Aorta (tissue), 5 donors: ENCODE data around the gene SEMA6B. TPM values are rescaled to one million over a fixed set of nuclear protein-coding genes. Genes with fewer than 3 reads are reported as not detected.

Source experiments
- ATAC-seq: fragments of 200-7000 bp; cut with Tn5 transposase; one replicate; pipeline ENCODE4 v1.9.1; 2022; ENCODE audit warnings: moderate library complexity; ENCODE audit not compliant: low FRiP score
- DNase-seq, 2 donors: peaks; one replicate each; pipeline ENCODE4 v3.0.0-alpha.2; 2020
- H3K27ac ChIP-seq, 2 donors: one replicate each; pipeline ENCODE4 v1.5.1; 2013; ENCODE audit warnings: low read length in 2 of 2, mild to moderate bottlenecking in 2 of 2, moderate library complexity in 2 of 2, control low read depth in 1 of 2, inconsistent platforms in 1 of 2, low read depth in 1 of 2
- H3K27me3 ChIP-seq, 2 donors: one replicate each; pipeline ENCODE4 v1.6.1; 2013; ENCODE audit warnings: control low read depth in 1 of 2, low read length in 1 of 2, mild to moderate bottlenecking in 1 of 2, moderate library complexity in 1 of 2; ENCODE audit not compliant: insufficient read depth in 2 of 2, control insufficient read depth in 1 of 2
- H3K36me3 ChIP-seq, 2 donors: one replicate each; pipeline ENCODE4 v1.6.1; 2013; ENCODE audit warnings: control low read depth in 1 of 2, low read length in 1 of 2, mild to moderate bottlenecking in 1 of 2; ENCODE audit not compliant: insufficient read depth in 2 of 2, control insufficient read depth in 1 of 2
- H3K4me1 ChIP-seq, 2 donors: one replicate each; pipeline ENCODE4 v1.6.1; 2013; ENCODE audit warnings: low read length in 2 of 2, control low read depth in 1 of 2, mild to moderate bottlenecking in 1 of 2, moderate library complexity in 1 of 2; ENCODE audit not compliant: insufficient read depth in 2 of 2, control insufficient read depth in 1 of 2
- H3K4me3 ChIP-seq, 2 donors: one replicate each; pipeline ENCODE4 v1.5.1; 2013; ENCODE audit warnings: low read length in 2 of 2, control low read depth in 1 of 2, mild to moderate bottlenecking in 1 of 2
- H3K9me3 ChIP-seq: one replicate; pipeline ENCODE4 v1.6.1; 2013; ENCODE audit warnings: mild to moderate bottlenecking, low read length; ENCODE audit not compliant: control insufficient read depth
- WGBS, 2 donors: extraction: QIAGEN DNeasy Blood & Tissue Kit; methylation state at CpG; one replicate each; pipeline ENCODE4 v1.1.7; 2013; 5-methylcytosine and 5-hydroxymethylcytosine counted together
- intact Hi-C, 2 donors: fragments of 100-400 bp; cut with DNase I; formaldehyde crosslinking; loops; one replicate each; pipeline versions ENCODE4 v1.14.2 to v1.15.0; 2022
- polyA plus RNA-seq, 2 donors: library from polyadenylated mRNA; stranded (reverse); fragments of 200-250 nt; gene quantifications; one replicate each; pipeline ENCODE4 v1.2.3, GENCODE V29; 2013
- total RNA-seq, 2 donors: library from RNA; stranded (reverse); fragmentation: NEBNext Ultra II Directional; extraction: Animal tissue kit (Norgen Biotek cat#: 25700); gene quantifications; one replicate each; pipeline ENCODE4 v1.2.1, GENCODE V29; 2021
- donor health status: healthy with polysubstance abuse.
- donor health status: Bipolar disorder and iron deficiency.
- donor health status: DM: no; HTN: no; CAD: no.
- donor health status: DM: no; HTN: no; CAD: no.
- donor health status: DM: yes; HTN: yes; CAD: no.

The SEMA6B gene
- total and polyA plus RNA-seq, 4 donors, result 0.43 to 32.0 (median 13.5) TPM

GRCh38 chr19:4584670-4585460 is 25.4 kb upstream of the SEMA6B start:
- Histone ChIP-seq H3K36me3 (no peaks in the 10 kb centered on the region), H3K27ac (no peak overlapping the region), H3K9me3 (no peaks in the 10 kb centered on the region), H3K4me3 (no peak overlapping the region), H3K27me3 (peaks cover 0 to 2% of the 10 kb centered on the region in 2 donors), H3K4me1 (no peaks in the 10 kb centered on the region)
- 7 to 9% methylated on average over 44 to 45 of the region's 45 CpGs for WGBS, 2 donors
- ATAC-seq (no peak), DNase-seq (no peak)
- intact Hi-C loops, result no loop called here

GRCh38 chr19:4583961-4584669 is 24.6 kb upstream of the SEMA6B start:
- H3K9me3 ChIP-seq, result no peaks in the 10 kb centered on the region
- WGBS, 2 donors, result 2 to 3% methylated on average over 46 to 49 of the region's 49 CpGs
- H3K27me3 ChIP-seq, result peaks cover 0 to 2% of the 10 kb centered on the region in 2 donors
- intact Hi-C loops, result no loop called here
- no peak overlapping the region for H3K27ac ChIP-seq
- H3K4me3 ChIP-seq, result no peak overlapping the region
- ATAC-seq, result peak; percentile 34
- H3K36me3 ChIP-seq, result no peaks in the 10 kb centered on the region
- H3K4me1 ChIP-seq, result no peaks in the 10 kb centered on the region
- DNase-seq, result no peak

DNA sequence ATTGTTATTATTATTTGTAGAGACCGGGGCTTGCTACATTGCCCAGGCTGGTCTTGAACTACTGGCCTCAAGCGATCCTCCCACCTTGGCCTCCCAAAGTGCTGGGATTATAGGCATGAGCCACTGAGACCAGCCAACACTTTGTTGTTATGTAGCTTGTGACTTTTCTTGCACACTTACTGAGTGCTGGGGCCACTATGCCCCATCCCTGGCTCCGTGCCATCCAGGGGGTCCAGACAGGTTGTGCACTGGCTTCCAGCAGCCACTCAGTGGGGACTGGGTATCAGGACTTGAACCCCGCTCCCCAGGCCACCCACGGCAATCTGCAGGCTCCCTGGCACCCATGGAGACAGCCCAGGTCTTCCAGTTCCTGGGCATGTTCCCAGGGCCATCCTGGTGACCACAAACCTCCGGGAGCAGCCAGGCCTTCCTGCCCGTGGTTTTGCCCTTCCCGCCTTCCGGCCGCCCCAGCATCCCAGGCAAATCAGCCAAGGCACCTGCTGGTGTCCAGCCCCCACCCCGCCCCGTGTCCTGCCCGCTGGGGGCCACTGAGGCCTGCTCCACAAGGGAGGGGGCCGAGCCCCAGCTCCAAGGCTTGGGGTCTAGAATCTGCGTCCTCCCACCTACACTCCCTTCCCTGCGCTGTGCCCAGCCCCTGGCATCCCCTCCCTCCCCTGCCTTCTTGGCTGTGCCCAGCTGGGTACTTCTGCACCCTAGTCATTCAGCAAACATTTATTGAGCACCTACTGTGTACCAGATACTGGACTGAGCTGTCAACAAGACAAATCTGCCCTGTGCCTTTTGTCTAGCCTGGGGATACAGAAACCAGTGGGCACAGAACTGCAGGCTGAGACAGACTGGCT is 23.7 kb upstream of the SEMA6B start:
- 62 to 65% methylated on average over 16 of the region's 16 CpGs for WGBS, 2 donors
- Histone ChIP-seq H3K4me3 (no peak overlapping the region), H3K4me1 (no peaks in the 10 kb centered on the region), H3K27ac (no peak overlapping the region), H3K36me3 (no peaks in the 10 kb centered on the region), H3K9me3 (no peaks in the 10 kb centered on the region), H3K27me3 (peaks cover 0 to 2% of the 10 kb centered on the region in 2 donors)
- intact Hi-C loops, result no loop called here
- DNase-seq (no peak), ATAC-seq (no peak)

GRCh38 chr19:4581666-4582553 is 22.4 kb upstream of the SEMA6B start:
- H3K4me3 ChIP-seq, result no peak overlapping the region
- H3K27ac ChIP-seq, result no peak overlapping the region
- DNase-seq, result no peak
- peaks cover 0 to 2% of the 10 kb centered on the region in 2 donors for H3K27me3 ChIP-seq
- intact Hi-C loops, result no loop called here
- ATAC-seq, result no peak
- no peaks in the 10 kb centered on the region for H3K9me3 ChIP-seq
- 14 to 18% methylated on average over 41 to 57 of the region's 57 CpGs for WGBS, 2 donors
- H3K4me1 ChIP-seq, result no peaks in the 10 kb centered on the region
- no peaks in the 10 kb centered on the region for H3K36me3 ChIP-seq

- Histone ChIP-seq H3K27ac (no peak overlapping the region), H3K27me3 (peaks cover 0 to 2% of the 10 kb centered on the region in 2 donors), H3K4me1 (no peaks in the 10 kb centered on the region)
Measured at GRCh38 chr19:4580961-4581665, 21.6 kb upstream of the SEMA6B start.

DNA sequence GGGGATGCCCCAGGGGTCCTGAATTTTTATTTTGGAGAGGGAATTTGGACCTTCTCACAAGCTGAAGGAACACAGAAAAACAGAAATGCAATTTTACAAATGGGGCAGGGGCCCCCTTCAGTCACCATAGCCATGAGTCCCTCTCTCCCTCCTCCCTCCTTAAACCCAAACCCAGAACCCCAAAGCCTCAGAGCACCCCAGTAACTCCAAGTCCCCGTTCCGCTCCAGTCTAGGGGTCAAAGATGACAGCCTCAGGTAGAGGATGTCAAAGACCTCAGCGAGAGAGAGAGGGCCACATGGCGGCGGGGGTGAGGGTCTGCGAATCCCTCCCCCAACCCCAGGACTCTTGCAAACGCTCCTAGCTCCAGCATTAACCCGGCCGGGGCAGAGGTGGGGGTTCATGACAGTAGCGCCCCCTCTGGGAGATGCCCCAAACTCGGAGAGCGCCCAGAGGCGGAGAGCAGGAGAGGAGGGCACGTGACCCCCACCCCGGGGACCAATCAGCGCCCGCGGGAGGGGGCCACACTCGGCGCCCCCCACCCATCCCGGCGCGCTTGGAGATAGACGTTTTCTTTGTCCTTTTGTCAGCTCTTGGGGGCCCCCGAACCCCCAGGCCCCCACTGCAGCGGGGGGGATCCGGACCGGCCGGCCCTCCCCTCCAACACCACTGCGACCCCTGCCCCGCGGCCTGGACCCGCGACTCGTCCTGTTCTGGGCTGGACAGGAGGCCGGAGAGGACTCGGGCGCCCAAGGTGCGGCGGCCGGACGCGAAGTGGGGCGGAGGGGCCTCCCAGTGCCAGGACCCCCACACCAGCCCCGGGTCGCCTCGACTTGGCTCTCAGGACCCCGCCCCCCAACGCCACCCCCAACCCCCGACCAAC is 20.8 kb upstream of the SEMA6B start:
- H3K27me3 ChIP-seq, result peaks cover 0 to 2% of the 10 kb centered on the region in 2 donors
- intact Hi-C loops, result no loop called here
- ATAC-seq (no peak), DNase-seq (no peak)
- no peaks in the 10 kb centered on the region for H3K36me3 ChIP-seq
- 3 to 4% methylated on average over 34 to 50 of the region's 50 CpGs for WGBS, 2 donors
- no peak overlapping the region for H3K4me3 ChIP-seq
- H3K27ac ChIP-seq, result no peak overlapping the region
- H3K4me1 ChIP-seq, result no peaks in the 10 kb centered on the region
- no peaks in the 10 kb centered on the region for H3K9me3 ChIP-seq

More at GRCh38 chr19:4580961-4581665, 21.6 kb upstream of the SEMA6B start:
- ATAC-seq (no peak), DNase-seq (no peak)
- intact Hi-C loops, result no loop called here
- no peaks in the 10 kb centered on the region for H3K9me3 ChIP-seq
- WGBS, 2 donors, result 0 to 1% methylated on average over 21 to 62 of the region's 62 CpGs
- no peaks in the 10 kb centered on the region for H3K36me3 ChIP-seq
- H3K4me3 ChIP-seq, result no peak overlapping the region

DNA sequence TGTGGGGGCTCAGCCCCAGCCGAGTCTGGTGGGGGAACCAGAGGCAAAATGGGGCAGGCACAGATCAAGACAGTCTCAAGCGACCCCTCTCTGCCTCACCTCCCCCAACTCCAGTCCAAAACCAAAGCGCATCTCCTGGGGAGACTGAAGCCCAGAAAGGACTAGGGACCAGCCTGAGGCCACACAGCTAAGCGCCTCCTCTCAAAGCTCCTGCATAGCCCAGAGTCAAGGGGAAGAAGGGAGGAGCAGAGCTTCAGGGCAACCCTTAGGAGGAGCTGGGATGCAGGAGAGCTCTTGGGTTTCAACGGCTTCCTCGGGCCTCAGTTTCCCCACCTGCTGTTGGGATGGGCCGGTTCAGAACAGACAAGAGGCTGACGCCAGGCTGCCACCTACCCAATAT is 19.9 kb upstream of the SEMA6B start:
- Histone ChIP-seq H3K4me1 (no peaks in the 10 kb centered on the region), H3K27me3 (no peaks in the 10 kb centered on the region), H3K4me3 (no peak overlapping the region), H3K9me3 (no peaks in the 10 kb centered on the region), H3K36me3 (no peaks in the 10 kb centered on the region), H3K27ac (no peak overlapping the region)
- 72 to 75% methylated on average over 8 of the region's 8 CpGs for WGBS, 2 donors
- DNase-seq (no peak), ATAC-seq (no peak)
- intact Hi-C loops, result no loop called here
